HS-5 (cell line): ENCODE data around the gene ZNF780B.
"Not testable (repeated sequence)": the region's sequence is repeated elsewhere in the genome, so short reads cannot be mapped to it uniquely, and the experiment has no call there.

Experiments
- DNase-seq: peaks from one replicate; pipeline ENCODE4 v3.0.0-alpha.2; 2012; ENCODE audit warnings: low read depth

The ZNF780B gene

GRCh38 chr19:40055832-40056504 is at the start of gene ZNF780B:
Gene ZNF780B, minus strand, starts transcription at chr19:40056231. Its CDS starts 5,899 bp downstream, at chr19:40050332.
- peak; percentile 14 for DNase-seq

GRCh38 chr19:40104754-40105153 is 48.7 kb upstream of the ZNF780B start:
- DNase-seq = no peak

- no peak for DNase-seq
Measured at GRCh38 chr19:40103600-40103999, 47.6 kb upstream of the ZNF780B start.

GRCh38 chr19:40101813-40102212 is 45.8 kb upstream of the ZNF780B start:
- DNase-seq = no peak

- no peak for DNase-seq
Measured at GRCh38 chr19:40093416-40093815, 37.4 kb upstream of the ZNF780B start.

GRCh38 chr19:40091205-40092129 is 35.4 kb upstream of the ZNF780B start:
- DNase-seq = no peak

GRCh38 chr19:40090241-40091204 is 34.5 kb upstream of the ZNF780B start, which contains the start of gene ZNF780A:
Gene ZNF780A, minus strand, starts transcription at chr19:40090943. Its CDS starts 6,190 bp downstream, at chr19:40084753.
- DNase-seq = peak; percentile 29

GRCh38 chr19:40089462-40089861 is 33.4 kb upstream of the ZNF780B start:
- DNase-seq = no peak

- no peak for DNase-seq
Measured at GRCh38 chr19:40088299-40089047, 32.4 kb upstream of the ZNF780B start.

- DNase-seq = no peak
Measured at GRCh38 chr19:40084948-40085347, 28.9 kb upstream of the ZNF780B start.

- no peak for DNase-seq
Measured at GRCh38 chr19:40081411-40081810, 25.4 kb upstream of the ZNF780B start.

GRCh38 chr19:40080289-40080688 is 24.3 kb upstream of the ZNF780B start:
- no peak for DNase-seq

GRCh38 chr19:40078377-40078776 is 22.3 kb upstream of the ZNF780B start:
- DNase-seq = no peak

GRCh38 chr19:40070058-40070457 is 14.0 kb upstream of the ZNF780B start:
- no peak for DNase-seq

GRCh38 chr19:40059624-40060023 is 3.6 kb upstream of the ZNF780B start:
- no peak for DNase-seq

GRCh38 chr19:40057166-40057565 is 1.1 kb upstream of the ZNF780B start:
- DNase-seq = no peak

GRCh38 chr19:40056505-40056904 is 474 bp upstream of the ZNF780B start:
- no peak for DNase-seq

- DNase-seq = no peak
Measured at GRCh38 chr19:40055049-40055448, 982 bp downstream of the ZNF780B start.

GRCh38 chr19:40054632-40055031 is 1.4 kb downstream of the ZNF780B start:
- DNase-seq = no peak

GRCh38 chr19:40053491-40053890 is 2.5 kb downstream of the ZNF780B start:
- DNase-seq = no peak

- DNase-seq = not testable (repeated sequence)
Measured at GRCh38 chr19:40041718-40042117, 14.3 kb downstream of the ZNF780B start.
